HG03280 (cell line): ENCODE data around the gene DNMBP.
"Not testable (repeated sequence)": the region's sequence is repeated elsewhere in the genome, so short reads cannot be mapped to it uniquely, and the experiment has no call there.

Experiments
- ATAC-seq: cut with Tn5 transposase; IDR thresholded peaks from one replicate; pipeline ENCODE4 v1.9.1; 2021; ENCODE audit warnings: mild to moderate bottlenecking, moderate library complexity; ENCODE audit not compliant: unreplicated experiment

DNMBP gene

GRCh38 chr10:99958806-99959205 lies 50.9 kb downstream of the DNMBP start:
- ATAC-seq, result no peak

DNA sequence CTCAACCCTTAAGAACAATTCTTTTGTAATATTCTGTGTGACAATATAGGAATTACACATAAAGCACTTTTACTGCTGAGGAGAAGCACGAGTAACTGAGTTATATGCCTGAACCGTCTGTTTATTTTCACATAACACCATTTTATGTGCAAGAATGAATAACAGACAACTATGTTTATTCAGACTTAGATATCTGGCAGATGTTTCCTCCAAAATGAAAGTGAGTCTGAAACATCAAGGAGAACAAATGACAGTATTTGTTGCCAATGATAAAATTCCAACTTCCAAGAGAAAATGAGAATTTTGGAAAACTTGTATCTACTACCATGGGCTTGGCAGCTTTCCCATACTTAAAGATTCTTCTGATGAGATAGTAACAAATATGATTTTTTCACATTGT lies 51.4 kb downstream of the DNMBP start:
- ATAC-seq, result no peak

DNA sequence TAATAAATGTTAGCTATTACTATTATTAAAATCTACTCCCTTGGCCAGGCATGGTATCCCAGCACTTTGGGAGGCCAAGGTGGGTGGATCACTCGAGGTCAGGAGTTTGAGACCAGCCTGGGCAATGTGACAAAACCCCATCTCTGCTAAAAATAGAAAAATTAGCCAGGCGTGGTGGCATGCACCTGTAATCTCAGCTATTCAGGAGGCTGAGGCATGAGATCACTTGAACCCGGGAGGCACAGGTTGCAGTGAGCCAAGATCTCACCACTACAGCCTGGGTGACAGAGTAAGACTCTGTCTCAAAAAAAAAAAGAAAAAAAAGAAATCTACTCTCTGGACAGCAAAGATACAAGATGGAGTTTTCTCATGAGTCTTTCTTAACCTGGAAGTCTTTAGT lies 56.2 kb downstream of the DNMBP start:
- not testable (repeated sequence) for ATAC-seq

GRCh38 chr10:99952799-99953198 lies 56.9 kb downstream of the DNMBP start:
- no peak for ATAC-seq

- ATAC-seq, result not testable (repeated sequence)
Observed at GRCh38 chr10:99946051-99946450, 63.7 kb downstream of the DNMBP start.

DNA sequence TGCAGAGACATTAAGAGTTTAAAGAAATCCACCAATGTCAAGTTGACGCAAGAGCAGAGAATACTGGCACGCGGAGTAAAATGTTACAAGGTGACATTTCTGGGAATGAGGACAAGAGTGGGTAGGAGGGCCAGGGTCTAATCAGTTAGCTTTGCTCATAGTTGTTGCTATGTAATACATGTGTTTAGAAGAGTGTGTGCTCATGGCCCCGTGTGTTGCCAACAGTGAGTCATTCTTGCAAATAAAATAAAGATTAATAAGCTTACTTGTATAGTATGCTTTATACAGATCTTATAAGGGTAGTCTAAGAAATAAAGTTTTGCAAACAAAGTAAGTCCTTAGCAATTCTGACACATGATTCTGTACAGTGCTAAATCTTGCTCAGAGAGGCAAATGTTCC lies 64.5 kb downstream of the DNMBP start:
- no peak for ATAC-seq

GRCh38 chr10:99944860-99945259 lies 64.9 kb downstream of the DNMBP start:
- ATAC-seq, result no peak

DNA sequence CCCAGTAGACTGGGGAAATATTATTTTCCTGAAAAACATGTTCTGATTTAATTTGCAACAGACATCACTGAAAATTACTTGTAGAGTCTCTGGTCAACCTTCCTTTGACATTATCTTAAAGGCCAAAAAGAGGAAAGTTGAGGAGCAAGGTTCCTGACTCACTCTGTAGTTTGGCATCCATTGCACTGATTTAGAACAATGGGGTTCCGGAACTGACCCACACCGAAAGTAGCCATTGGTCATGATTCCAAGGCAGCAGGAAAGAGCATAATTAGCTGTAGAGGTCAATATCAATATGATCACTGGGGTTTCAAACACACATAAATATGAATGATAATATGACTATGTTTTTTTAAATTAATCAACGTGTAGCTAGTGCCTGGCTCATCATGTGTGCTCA lies 65.8 kb downstream of the DNMBP start:
- no peak for ATAC-seq

DNA sequence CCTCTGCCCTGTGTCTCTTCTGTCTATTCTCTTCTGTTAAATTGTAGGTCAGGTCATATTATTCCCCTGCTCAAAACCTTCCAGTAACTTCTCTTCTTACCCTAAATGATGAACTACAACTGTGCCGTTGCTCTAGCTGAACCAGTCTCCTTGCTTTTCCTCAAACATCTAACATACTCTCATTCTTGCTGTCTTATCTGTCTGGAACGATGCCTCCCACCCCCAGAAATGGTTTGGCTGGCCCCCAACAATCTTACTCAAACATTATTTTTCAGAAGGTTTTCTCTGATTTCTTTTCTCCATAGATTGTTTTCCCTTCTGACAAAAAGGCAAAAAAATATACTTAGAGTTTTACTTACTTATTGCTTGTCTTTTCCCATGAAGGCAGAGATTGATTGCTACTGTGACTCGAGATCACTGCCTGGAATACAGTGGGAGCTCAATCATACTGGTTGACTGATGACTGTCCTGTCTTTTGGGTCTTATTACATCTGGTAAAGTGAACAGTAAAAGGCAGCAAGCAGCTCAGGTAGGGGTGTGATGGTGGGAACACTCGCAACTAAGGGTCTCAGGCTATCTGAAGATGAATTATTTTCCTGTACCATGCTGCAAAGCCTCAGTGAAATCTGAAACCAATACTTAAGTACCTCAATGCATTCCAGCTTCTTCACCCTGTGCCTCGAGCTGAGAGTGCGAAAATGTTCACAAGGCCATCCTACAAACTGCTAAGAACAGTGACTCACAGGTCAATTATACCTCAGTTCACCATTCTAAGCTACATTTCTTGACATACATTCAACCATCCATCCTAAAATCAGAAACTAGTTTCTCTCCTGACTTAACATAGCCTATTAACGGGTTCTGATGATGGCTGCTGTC lies 67.6 kb downstream of the DNMBP start:
- no peak for ATAC-seq

GRCh38 chr10:99938563-99938962 lies 71.2 kb downstream of the DNMBP start:
- ATAC-seq, result peak; percentile 89

- no peak for ATAC-seq
Observed at GRCh38 chr10:99937630-99938029, 72.1 kb downstream of the DNMBP start.

DNA sequence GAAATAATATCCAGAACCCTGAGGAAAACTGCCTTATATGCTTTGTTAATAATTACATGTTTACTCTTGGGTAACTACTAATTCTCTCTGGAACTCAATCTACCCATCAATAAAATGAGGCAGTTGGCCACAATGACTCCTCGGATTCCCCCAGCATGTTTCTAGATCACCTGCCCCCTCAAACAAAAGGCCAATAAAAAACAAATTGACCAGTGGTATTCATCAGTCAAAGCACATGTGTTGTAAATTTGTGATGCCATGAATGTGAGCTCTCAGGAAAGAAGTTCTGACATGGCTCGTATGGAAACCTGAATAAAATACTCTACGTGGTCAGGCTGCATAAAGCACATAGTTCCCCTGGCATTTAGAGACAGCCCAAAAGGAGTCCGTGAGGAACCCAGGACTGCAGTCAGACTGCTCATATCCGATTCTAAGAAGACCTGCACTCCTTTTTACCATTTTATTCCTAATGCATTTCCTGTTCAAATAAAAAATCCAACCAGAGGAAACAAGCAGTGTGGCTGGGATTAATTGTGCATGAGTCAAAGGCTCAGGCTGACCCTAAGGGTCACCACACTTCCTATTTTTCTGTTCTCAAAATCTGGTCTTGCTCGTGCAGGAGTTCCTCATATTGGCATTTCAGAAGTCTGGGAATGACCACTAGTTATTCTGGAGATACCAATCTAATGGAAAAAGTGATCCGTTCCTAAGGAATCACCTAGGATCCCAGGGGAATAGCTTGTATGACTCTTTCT lies 77.4 kb downstream of the DNMBP start:
- not testable (repeated sequence) for ATAC-seq

- ATAC-seq, result no peak
Observed at GRCh38 chr10:99930731-99931550, 78.8 kb downstream of the DNMBP start.

GRCh38 chr10:99929360-99929759 lies 80.4 kb downstream of the DNMBP start:
- ATAC-seq, result no peak

- ATAC-seq, result no peak
Observed at GRCh38 chr10:99927721-99928280, 81.9 kb downstream of the DNMBP start.

- no peak for ATAC-seq
Observed at GRCh38 chr10:99926925-99927720, 82.6 kb downstream of the DNMBP start.

DNA sequence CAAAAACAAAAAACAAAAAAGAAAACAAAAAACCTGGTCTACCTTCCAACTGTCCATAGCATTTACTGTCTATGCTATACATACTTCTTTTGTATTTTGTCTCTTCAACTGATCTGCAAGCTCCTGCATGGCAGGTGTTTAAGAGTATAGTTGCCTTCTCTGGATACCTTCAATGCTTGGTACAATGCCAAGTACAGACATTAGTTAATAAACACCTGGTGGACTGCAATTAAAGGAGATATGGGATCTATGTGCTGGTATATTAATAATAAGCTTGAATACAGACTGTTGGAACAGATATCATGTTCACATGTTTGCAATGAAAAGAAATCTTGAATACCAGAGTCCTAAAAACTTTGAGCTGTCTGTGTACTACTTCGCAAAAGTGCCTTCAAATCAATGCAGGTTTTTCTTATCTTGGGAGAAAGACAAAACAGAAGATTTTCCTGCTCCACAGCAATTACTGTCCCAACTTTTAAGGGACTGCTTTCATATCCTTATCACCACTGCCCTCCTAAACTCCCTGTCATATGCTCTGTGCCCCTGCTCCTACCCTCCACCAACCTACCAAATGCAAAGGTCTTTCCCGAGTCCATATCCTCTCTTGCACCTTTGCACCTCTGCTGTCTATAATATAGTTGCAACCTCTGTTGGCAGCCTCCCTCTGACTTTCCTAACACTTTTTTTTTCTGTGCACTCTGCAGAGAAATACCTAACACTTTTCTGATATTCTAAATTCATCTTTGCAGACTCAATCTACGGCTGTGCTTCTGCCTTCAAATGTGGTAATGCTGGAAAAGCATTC lies 85.1 kb downstream of the DNMBP start:
- ATAC-seq, result no peak

- ATAC-seq, result no peak
Observed at GRCh38 chr10:99921948-99922347, 87.8 kb downstream of the DNMBP start.

GRCh38 chr10:99920901-99921300 lies 88.8 kb downstream of the DNMBP start:
- no peak for ATAC-seq
